Activated T-cell treated with anti-CD3 and anti-CD28 coated beads, Interleukin-2, amount 50 U/mL, for 24 hours (primary cell): ENCODE data around the gene SRGAP1.

Experiments
- DNase-seq: peaks from one replicate; pipeline ENCODE4 v3.0.0-alpha.2; 2020
- H3K27ac Mint-ChIP-seq: 2 replicates; pipeline ENCODE4 v1.8.0; 2020; ENCODE audit warnings: mild to moderate bottlenecking, mixed read lengths
- H3K27me3 Mint-ChIP-seq: 2 replicates; pipeline ENCODE4 v1.8.0; 2020; ENCODE audit warnings: mixed read lengths
- H3K36me3 Mint-ChIP-seq: 2 replicates; pipeline ENCODE4 v1.8.0; 2020; ENCODE audit warnings: low read depth, mixed read lengths
- H3K4me1 Mint-ChIP-seq: 2 replicates; pipeline ENCODE4 v1.8.0; 2020; ENCODE audit warnings: low read depth, mixed read lengths
- H3K4me3 Mint-ChIP-seq: 2 replicates; pipeline ENCODE4 v1.8.0; 2020; ENCODE audit warnings: mild to moderate bottlenecking, moderate library complexity, mixed read lengths
- H3K9me3 Mint-ChIP-seq: 2 replicates; pipeline ENCODE4 v1.8.0; 2020; ENCODE audit warnings: mixed read lengths

SRGAP1 gene

GRCh38 chr12:63985945-63986344 is 141.4 kb downstream of the SRGAP1 start:
- Mint-ChIP-seq H3K27ac (no peak overlapping the region), H3K9me3 (no peaks in the 10 kb centered on the region), H3K36me3 (no peaks in the 10 kb centered on the region), H3K4me3 (no peak overlapping the region), H3K4me1 (no peaks in the 10 kb centered on the region), H3K27me3 (peaks cover 13% of the 10 kb centered on the region)
- DNase-seq = no peak

- no peak overlapping the region for H3K4me3 Mint-ChIP-seq
- no peak for DNase-seq
These were observed 144.9 kb downstream of the SRGAP1 start for GRCh38 chr12:63989301-63989845.

DNA sequence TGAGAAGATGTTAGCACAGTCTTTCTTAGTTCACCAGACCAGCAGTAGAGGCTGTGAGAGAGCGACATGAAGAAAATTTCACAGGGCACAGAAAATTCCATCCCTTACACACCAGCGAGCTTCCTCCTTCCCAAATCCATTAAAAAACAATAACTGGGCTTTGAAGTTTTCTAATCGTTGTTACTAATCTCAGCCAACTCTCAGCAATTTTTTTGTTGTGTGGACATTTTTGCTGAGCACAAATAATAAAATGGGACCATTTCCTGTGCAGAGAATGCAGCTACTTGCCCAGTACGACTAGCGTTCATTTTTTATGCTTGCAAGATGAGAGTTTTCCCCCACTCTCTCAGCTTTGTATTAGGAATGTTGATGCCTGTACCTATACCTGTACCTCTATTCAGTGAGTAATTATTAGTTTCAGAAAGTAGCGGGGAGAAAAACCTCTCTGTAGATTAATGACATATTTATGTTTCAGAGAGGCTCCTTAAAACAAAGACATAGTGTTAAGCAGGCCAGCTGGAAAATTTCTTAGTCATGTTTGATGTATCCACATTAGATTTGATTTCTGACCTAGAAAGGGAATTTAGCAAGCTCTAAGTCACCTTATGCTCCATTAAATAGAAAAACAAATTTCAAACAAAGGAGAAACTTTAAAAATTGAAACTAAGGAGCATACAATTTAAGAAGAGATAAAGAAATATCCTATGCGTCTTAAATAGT is 146.5 kb downstream of the SRGAP1 start:
- no peak for DNase-seq
- Mint-ChIP-seq H3K27me3 (peaks cover 13% of the 10 kb centered on the region), H3K4me1 (no peaks in the 10 kb centered on the region), H3K4me3 (no peak overlapping the region), H3K9me3 (no peaks in the 10 kb centered on the region), H3K27ac (no peak overlapping the region), H3K36me3 (no peaks in the 10 kb centered on the region)

More at GRCh38 chr12:63989301-63989845, 144.9 kb downstream of the SRGAP1 start:
- Mint-ChIP-seq H3K36me3 (no peaks in the 10 kb centered on the region), H3K4me1 (no peaks in the 10 kb centered on the region), H3K27ac (no peak overlapping the region), H3K9me3 (no peaks in the 10 kb centered on the region), H3K27me3 (peaks cover 10% of the 10 kb centered on the region)

GRCh38 chr12:63994704-63995103 is 150.2 kb downstream of the SRGAP1 start:
- no peak overlapping the region for H3K4me3 Mint-ChIP-seq

DNA sequence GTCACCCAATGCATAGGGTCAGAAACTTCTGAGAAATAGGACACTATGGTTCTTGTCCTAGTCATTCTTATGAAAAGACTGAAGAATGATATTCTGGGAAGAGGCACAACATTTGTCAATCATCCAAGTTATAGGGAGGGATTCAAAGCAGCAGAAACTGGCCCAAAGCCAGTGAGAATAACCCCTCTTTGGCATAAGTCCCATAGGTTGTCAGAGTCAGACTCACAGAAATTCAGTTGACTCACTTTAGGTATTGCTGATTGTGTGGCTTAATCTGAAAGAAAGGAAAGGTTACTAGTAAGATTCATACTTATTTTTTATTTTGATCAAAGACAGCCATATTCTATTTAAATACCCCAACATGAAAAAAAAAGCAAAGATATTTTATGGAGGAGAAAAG is 151.0 kb downstream of the SRGAP1 start:
- H3K27me3 Mint-ChIP-seq = peaks cover 19% of the 10 kb centered on the region
- DNase-seq = no peak

More at GRCh38 chr12:63994704-63995103, 150.2 kb downstream of the SRGAP1 start:
- Mint-ChIP-seq H3K9me3 (no peaks in the 10 kb centered on the region), H3K4me1 (no peaks in the 10 kb centered on the region), H3K36me3 (no peaks in the 10 kb centered on the region), H3K27me3 (peaks cover 18% of the 10 kb centered on the region), H3K27ac (no peak overlapping the region)
- DNase-seq = no peak

GRCh38 chr12:63996556-63996955 is 152.1 kb downstream of the SRGAP1 start:
- Mint-ChIP-seq H3K9me3 (no peaks in the 10 kb centered on the region), H3K27me3 (peaks cover 13% of the 10 kb centered on the region), H3K4me3 (no peak overlapping the region), H3K27ac (no peak overlapping the region), H3K4me1 (no peaks in the 10 kb centered on the region), H3K36me3 (no peaks in the 10 kb centered on the region)
- DNase-seq = no peak

More for the DNA sequence above, 151.0 kb downstream of the SRGAP1 start:
- Mint-ChIP-seq H3K36me3 (no peaks in the 10 kb centered on the region), H3K4me1 (no peaks in the 10 kb centered on the region), H3K4me3 (no peak overlapping the region), H3K9me3 (no peaks in the 10 kb centered on the region), H3K27ac (no peak overlapping the region)

- no peaks in the 10 kb centered on the region for H3K9me3 Mint-ChIP-seq
- no peaks in the 10 kb centered on the region for H3K4me1 Mint-ChIP-seq
- DNase-seq = no peak
- H3K27ac Mint-ChIP-seq = no peak overlapping the region
- no peaks in the 10 kb centered on the region for H3K36me3 Mint-ChIP-seq
- no peak overlapping the region for H3K4me3 Mint-ChIP-seq
- peaks cover 13% of the 10 kb centered on the region for H3K27me3 Mint-ChIP-seq
These were observed 152.7 kb downstream of the SRGAP1 start for GRCh38 chr12:63997198-63997597.

- Mint-ChIP-seq H3K4me1 (no peaks in the 10 kb centered on the region), H3K36me3 (no peaks in the 10 kb centered on the region), H3K4me3 (no peak overlapping the region), H3K9me3 (no peaks in the 10 kb centered on the region), H3K27ac (no peak overlapping the region), H3K27me3 (peaks cover 13% of the 10 kb centered on the region)
- DNase-seq = no peak
These were observed 154.1 kb downstream of the SRGAP1 start for GRCh38 chr12:63998584-63998983.

DNA sequence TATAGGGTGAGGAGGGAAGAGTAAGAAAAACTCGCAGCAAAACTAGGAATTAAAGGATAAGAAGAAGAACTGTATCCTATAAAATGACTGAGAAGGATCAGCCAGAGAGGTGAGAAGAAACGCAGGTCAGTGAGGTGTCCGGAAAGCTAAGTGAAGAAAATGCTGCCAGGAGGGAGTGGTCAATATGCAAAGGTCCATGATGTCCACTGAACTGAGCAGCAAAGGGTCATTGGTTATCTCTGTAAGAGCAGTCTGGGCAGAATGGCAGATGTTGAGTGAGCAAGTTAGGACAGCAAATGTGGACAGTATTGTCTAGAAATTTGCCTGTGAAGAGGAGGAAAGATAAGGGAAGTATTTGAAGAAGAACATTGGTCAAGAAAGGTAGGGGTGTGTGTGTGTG is 155.4 kb downstream of the SRGAP1 start:
- H3K4me3 Mint-ChIP-seq = no peak overlapping the region
- no peak overlapping the region for H3K27ac Mint-ChIP-seq
- H3K9me3 Mint-ChIP-seq = no peaks in the 10 kb centered on the region
- no peak for DNase-seq
- peaks cover 13% of the 10 kb centered on the region for H3K27me3 Mint-ChIP-seq
- no peaks in the 10 kb centered on the region for H3K36me3 Mint-ChIP-seq
- no peaks in the 10 kb centered on the region for H3K4me1 Mint-ChIP-seq

DNA sequence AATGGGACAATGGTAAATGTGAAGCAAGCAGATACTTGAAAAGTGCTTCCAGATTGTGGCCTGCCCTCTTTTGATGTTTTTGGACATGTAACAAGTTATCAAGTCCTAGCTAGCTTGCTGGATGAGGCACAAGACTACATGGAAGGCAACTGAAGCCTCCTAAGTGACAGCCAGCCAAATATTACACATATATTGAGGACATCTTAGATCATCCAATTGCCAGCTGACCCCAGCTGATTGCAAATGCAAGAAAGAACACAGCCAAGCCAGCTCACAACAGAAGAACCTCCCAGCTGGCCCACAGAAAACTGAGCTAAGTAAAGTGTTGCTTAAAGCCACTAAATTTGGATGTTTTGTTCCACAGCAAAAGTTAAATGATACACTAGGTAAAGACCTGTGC is 156.9 kb downstream of the SRGAP1 start:
- H3K9me3 Mint-ChIP-seq = no peaks in the 10 kb centered on the region
- no peak for DNase-seq
- peaks cover 9% of the 10 kb centered on the region for H3K27me3 Mint-ChIP-seq
- H3K27ac Mint-ChIP-seq = no peak overlapping the region
- no peaks in the 10 kb centered on the region for H3K4me1 Mint-ChIP-seq
- H3K36me3 Mint-ChIP-seq = no peaks in the 10 kb centered on the region
- H3K4me3 Mint-ChIP-seq = no peak overlapping the region

GRCh38 chr12:64004641-64005040 is 160.1 kb downstream of the SRGAP1 start:
- Mint-ChIP-seq H3K9me3 (no peaks in the 10 kb centered on the region), H3K27me3 (peaks cover 4% of the 10 kb centered on the region), H3K27ac (no peak overlapping the region), H3K4me3 (no peak overlapping the region), H3K36me3 (no peaks in the 10 kb centered on the region), H3K4me1 (no peaks in the 10 kb centered on the region)
- no peak for DNase-seq

DNA sequence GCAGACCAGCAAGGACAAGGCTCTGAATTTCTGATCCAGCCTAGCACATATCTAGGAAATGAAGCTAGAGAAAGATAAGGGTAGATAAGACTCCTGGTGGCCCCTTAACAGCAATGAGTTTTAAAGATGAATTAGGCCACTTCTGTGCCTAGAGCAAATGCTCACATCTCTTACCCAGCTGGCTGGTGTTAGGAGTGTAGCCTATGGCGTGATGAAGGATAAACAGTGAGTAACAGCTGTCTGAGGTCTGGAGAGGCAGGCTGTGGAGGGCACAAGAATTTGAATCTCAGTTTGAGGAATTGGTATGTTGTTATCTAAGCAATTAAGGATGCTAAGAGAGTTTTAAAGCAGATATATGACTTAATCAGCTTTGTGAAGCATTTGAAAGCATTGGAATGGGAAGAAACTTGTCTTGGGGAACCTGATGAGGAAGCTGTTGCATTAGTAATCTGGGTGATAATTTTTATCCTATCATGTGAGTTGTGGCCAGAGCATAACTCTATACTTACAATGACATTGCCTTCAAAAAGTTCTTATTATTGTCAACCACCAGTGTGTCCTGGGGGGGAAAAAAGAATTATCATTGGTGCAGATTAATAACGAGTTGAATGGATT is 161.8 kb downstream of the SRGAP1 start:
- H3K4me1 Mint-ChIP-seq = no peaks in the 10 kb centered on the region
- no peaks in the 10 kb centered on the region for H3K9me3 Mint-ChIP-seq
- H3K4me3 Mint-ChIP-seq = no peak overlapping the region
- no peaks in the 10 kb centered on the region for H3K27me3 Mint-ChIP-seq
- no peak for DNase-seq
- H3K27ac Mint-ChIP-seq = no peak overlapping the region
- H3K36me3 Mint-ChIP-seq = no peaks in the 10 kb centered on the region

DNA sequence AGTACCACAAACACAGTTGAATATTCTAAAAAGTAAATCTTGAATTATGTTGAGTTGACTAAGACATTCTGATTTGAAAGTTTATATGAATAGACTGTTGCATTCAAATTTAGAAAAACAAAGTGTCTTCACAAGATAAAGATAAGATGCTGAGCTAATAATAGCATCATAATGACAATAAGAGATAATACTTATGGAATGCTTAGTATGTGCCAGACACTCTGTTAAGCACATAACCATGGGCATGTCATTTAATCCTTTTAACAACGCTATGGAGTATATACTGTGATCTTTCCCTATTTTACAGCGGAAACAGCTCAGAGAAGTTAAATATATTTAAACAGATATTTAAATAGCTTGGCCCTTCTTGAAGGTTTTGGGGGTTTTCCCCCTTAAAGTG is 163.4 kb downstream of the SRGAP1 start:
- Mint-ChIP-seq H3K27me3 (no peaks in the 10 kb centered on the region), H3K4me1 (no peaks in the 10 kb centered on the region), H3K9me3 (no peaks in the 10 kb centered on the region), H3K27ac (no peak overlapping the region), H3K36me3 (no peaks in the 10 kb centered on the region), H3K4me3 (no peak overlapping the region)
- DNase-seq = no peak

DNA sequence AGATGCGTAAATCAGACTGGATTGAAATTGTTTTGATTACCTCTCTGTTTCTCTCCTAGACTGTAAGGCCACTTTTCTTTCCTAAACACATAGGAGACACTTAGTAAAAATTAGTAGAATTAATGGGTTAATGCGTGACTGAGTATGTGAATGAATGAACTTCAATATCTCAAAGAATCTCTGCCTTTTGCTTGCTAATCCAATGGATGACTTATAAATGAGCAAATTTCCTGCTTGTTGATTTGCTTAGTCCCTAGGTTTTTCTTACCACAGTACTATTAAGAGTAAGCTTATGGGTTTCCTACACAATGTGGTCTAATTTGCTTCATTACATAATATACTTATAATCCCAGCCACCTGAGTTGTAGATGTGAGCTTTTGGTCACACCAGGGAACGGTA is 164.1 kb downstream of the SRGAP1 start:
- Mint-ChIP-seq H3K27ac (no peak overlapping the region), H3K9me3 (no peaks in the 10 kb centered on the region), H3K4me3 (no peak overlapping the region), H3K27me3 (no peaks in the 10 kb centered on the region), H3K36me3 (no peaks in the 10 kb centered on the region), H3K4me1 (no peaks in the 10 kb centered on the region)
- DNase-seq = no peak

DNA sequence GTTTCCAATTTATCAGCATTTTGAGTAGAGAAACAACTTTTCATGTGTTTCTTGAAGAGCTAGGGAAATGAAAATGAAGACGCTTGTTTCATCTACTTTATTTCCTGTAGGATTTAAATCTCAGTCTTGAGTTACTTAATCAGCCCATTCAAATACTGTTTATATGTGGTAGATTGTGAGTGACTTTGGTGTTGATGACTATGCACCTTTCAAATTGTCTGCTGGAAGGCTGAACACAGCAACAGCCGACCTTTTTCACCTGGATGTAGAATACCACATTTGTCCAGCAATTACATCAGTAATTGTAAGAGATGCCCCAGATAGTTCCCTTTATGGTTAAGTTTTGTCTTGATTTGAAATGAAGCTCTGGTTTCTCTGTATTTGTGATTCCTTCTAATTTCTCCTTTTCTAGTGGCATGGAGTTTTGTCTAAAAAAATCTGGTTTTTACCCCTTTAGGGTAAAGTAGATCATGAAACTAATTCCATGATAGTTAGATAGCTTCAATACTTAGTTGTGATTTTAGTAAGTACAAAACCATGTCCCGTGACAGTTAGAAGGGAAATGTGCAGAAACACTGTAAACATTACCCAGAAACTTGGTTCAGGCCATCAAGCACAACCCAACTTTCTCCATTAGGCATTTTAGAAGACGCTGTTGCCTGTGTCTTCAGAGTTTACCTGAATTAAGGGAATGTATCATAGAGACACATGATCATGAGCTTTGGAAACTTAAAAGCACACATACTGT is 165.0 kb downstream of the SRGAP1 start:
- DNase-seq = no peak
- no peaks in the 10 kb centered on the region for H3K36me3 Mint-ChIP-seq
- H3K9me3 Mint-ChIP-seq = no peaks in the 10 kb centered on the region
- no peaks in the 10 kb centered on the region for H3K27me3 Mint-ChIP-seq
- H3K4me3 Mint-ChIP-seq = no peak overlapping the region
- H3K4me1 Mint-ChIP-seq = no peaks in the 10 kb centered on the region
- no peak overlapping the region for H3K27ac Mint-ChIP-seq
